Kasumi-1 (cell line): ENCODE data around the gene ARF1.

ENCODE experiments used
- DNase-seq, 2 experiments: peaks; one replicate each; lab custom pipeline; 2025; lab: John Stamatoyannopoulos, UW

Gene ARF1

DNA sequence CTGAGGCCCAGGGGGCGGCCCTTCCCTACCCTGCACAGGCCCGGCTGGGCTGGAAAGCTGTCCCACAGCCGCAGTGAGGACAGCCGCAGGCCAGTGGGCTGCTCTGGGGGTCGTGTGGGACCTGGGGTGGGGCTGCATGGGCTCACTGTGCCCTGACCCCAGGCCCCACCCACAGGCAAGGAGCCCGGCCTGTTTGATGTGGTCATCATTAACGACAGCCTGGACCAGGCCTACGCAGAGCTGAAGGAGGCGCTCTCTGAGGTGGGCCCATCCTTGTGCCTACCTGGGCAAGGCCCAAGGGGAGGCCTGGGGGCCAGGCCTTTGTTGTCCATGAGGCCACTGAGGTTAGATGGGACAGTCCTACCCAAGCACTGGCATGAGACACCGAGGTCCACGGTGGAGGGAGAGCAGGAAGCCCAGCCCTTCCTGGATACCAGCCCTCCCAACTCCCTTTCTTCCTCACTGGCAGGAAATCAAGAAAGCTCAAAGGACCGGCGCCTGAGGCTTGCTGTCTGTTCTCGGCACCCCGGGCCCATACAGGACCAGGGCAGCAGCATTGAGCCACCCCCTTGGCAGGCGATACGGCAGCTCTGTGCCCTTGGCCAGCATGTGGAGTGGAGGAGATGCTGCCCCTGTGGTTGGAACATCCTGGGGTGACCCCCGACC is 65.8 kb downstream of the ARF1 start:
- no peak for DNase-seq
